A549 (cell line): ENCODE results near the gene ANKRD11. TPM values are rescaled to one million over a fixed set of nuclear protein-coding genes. Genes with fewer than 3 reads are reported as not detected.
A peak's percentile ranks its signal among the peaks of the same experiment; 100 is the strongest.

Source experiments
- ATAC-seq, 2 experiments: fragments of 200-7000 bp in 1 of 2; fragments of >200 bp in 1 of 2; cut with Nextera tagmentation in 1 of 2; cut with Tn5 transposase in 1 of 2; 3 replicates each; pipeline versions ENCODE4 v1.8.0 to v1.9.1; 2018 to 2020; ENCODE audit warnings: mild to moderate bottlenecking in 1 of 2, moderate library complexity in 1 of 2
- CTCF ChIA-PET: fragments of 300-600 bp; sonication (Branson Sonifier 250); formaldehyde crosslinking; extraction: SDS; loops from one replicate; lab custom pipeline; 2021; ENCODE audit warnings: antibody characterized with exemption, inconsistent platforms; lab: Yijun Ruan, JAX
- POLR2A ChIA-PET: fragments of 350-600 bp; formaldehyde crosslinking; extraction: SDS; loops from one replicate; lab custom pipeline; 2021; ENCODE audit warnings: antibody characterized with exemption, inconsistent platforms; lab: Yijun Ruan, JAX
- DNase-seq, 2 experiments: peaks; one replicate each; pipeline versions ENCODE4 v3.0.0 to v3.0.0-alpha.2; 2011 to 2016; ENCODE audit warnings: low read depth in 1 of 2, low spot score in 1 of 2
- FAIRE-seq: peaks from 2 replicates; lab custom pipeline; 2011; peaks lifted over from hg19 to GRCh38; lab: Jason Lieb, UNC
- H3K27ac ChIP-seq, 2 experiments: fragments of >200 bp; sonication (Bioruptor Twin); formaldehyde crosslinking; 3 replicates each; pipeline ENCODE4 v1.5.1; 2016 to 2017
- H3K4me1 ChIP-seq: fragments of >200 bp; sonication (Bioruptor Twin); formaldehyde crosslinking; 3 replicates; pipeline ENCODE4 v1.6.1; 2016
- H3K4me2 ChIP-seq: fragments of >200 bp; sonication (Bioruptor Twin); formaldehyde crosslinking; 3 replicates; pipeline ENCODE4 v1.6.1; 2016
- H3K4me3 ChIP-seq: fragments of >200 bp; sonication (Bioruptor Twin); formaldehyde crosslinking; 3 replicates; pipeline ENCODE4 v1.5.1; 2016
- H3K9me3 ChIP-seq: fragments of >200 bp; sonication (Bioruptor Twin); formaldehyde crosslinking; 3 replicates; pipeline ENCODE4 v1.6.1; 2016
- BCL3 ChIP-seq: fragments of >200 bp; sonication (Bioruptor Twin); formaldehyde crosslinking; IDR thresholded peaks from 3 replicates; pipeline ENCODE4 v1.6.1; 2016
- BHLHE40 ChIP-seq: IDR thresholded peaks from 2 replicates; pipeline ENCODE4 v1.6.1; 2012; ENCODE audit warnings: low read depth, low read length, inconsistent platforms
- CBX2 ChIP-seq: fragments of 200-600 bp; sonication (generic); IDR thresholded peaks from 2 replicates; pipeline ENCODE4 v1.6.1; 2016; ENCODE audit warnings: low read depth, mild to moderate bottlenecking, borderline replicate concordance
- CBX8 ChIP-seq: fragments of 200-600 bp; sonication (generic); IDR thresholded peaks from 2 replicates; pipeline ENCODE4 v1.6.1; 2016
- CHD2 ChIP-seq: fragments of 150-350 bp; IDR thresholded peaks from 2 replicates; pipeline ENCODE4 v1.6.1; 2014; ENCODE audit warnings: low read length; ENCODE audit not compliant: partially characterized antibody
- CHD4 ChIP-seq: fragments of 200-600 bp; sonication (generic); IDR thresholded peaks from 2 replicates; pipeline ENCODE4 v1.6.1; 2016; ENCODE audit warnings: antibody characterized with exemption, mild to moderate bottlenecking, borderline replicate concordance
- ELK1 ChIP-seq: fragments of 150-350 bp; IDR thresholded peaks from 2 replicates; pipeline ENCODE4 v1.6.1; 2014; ENCODE audit warnings: low read depth, mild to moderate bottlenecking, low read length
- EP300 ChIP-seq, 2 experiments: fragments of >200 bp; sonication (Bioruptor Twin); formaldehyde crosslinking; IDR thresholded peaks; 2 replicates in 1 of 2; 3 replicates in 1 of 2; pipeline ENCODE4 v1.6.1; 2016 to 2017
- ESRRA ChIP-seq: fragments of 150-350 bp; IDR thresholded peaks from 2 replicates; pipeline ENCODE4 v1.6.1; 2014; ENCODE audit warnings: mild to moderate bottlenecking, low read length, borderline replicate concordance
- HES2 ChIP-seq: fragments of >200 bp; sonication (Bioruptor Twin); formaldehyde crosslinking; IDR thresholded peaks from 2 replicates; pipeline ENCODE4 v1.6.1; 2016
- HEYL ChIP-seq: fragments of 250-450 bp; sonication (Bioruptor Pico); IDR thresholded peaks from 2 replicates; pipeline ENCODE4 v1.8.0; 2021; ENCODE audit warnings: mild to moderate bottlenecking, moderate library complexity
- HOXA7 ChIP-seq: fragments of 250-450 bp; sonication (Bioruptor Pico); IDR thresholded peaks from 2 replicates; pipeline ENCODE4 v1.5.0; 2020; ENCODE audit warnings: mild to moderate bottlenecking, moderate library complexity
- HOXB5 ChIP-seq: fragments of 250-450 bp; sonication (Bioruptor Pico); IDR thresholded peaks from 2 replicates; pipeline ENCODE4 v1.5.0; 2020; ENCODE audit warnings: mild to moderate bottlenecking, moderate library complexity
- KDM5A ChIP-seq: fragments of 200-600 bp; sonication (generic); IDR thresholded peaks from 2 replicates; pipeline ENCODE4 v1.6.1; 2016; ENCODE audit warnings: antibody characterized with exemption, mild to moderate bottlenecking
- MAX ChIP-seq: IDR thresholded peaks from 2 replicates; pipeline ENCODE4 v1.6.1; 2012
- NFE2L2 ChIP-seq: fragments of 150-350 bp; conservative IDR thresholded peaks from 2 replicates; pipeline ENCODE4 v1.6.1; 2014; ENCODE audit warnings: low read length
- NR3C1 ChIP-seq: fragments of >200 bp; sonication (Bioruptor Twin); formaldehyde crosslinking; IDR thresholded peaks from 3 replicates; pipeline ENCODE4 v1.6.1; 2017
- RAD21 ChIP-seq, 2 experiments: fragments of >200 bp in 1 of 2; sonication (Bioruptor Twin) in 1 of 2; formaldehyde crosslinking in 1 of 2; IDR thresholded peaks in 1 of 2; conservative IDR thresholded peaks in 1 of 2; 2 replicates in 1 of 2; 3 replicates in 1 of 2; pipeline ENCODE4 v1.6.1; 2012 to 2018; ENCODE audit warnings: inconsistent platforms in 1 of 2
- RCOR1 ChIP-seq: fragments of 150-350 bp; IDR thresholded peaks from 2 replicates; pipeline ENCODE4 v1.6.1; 2014; ENCODE audit warnings: antibody characterized with exemption, low read length, low read depth
- SMC3 ChIP-seq: fragments of >200 bp; sonication (Bioruptor Twin); formaldehyde crosslinking; IDR thresholded peaks from 3 replicates; pipeline ENCODE4 v1.6.1; 2018; ENCODE audit warnings: inconsistent platforms
- SREBF2 ChIP-seq: fragments of 450-650 bp; IDR thresholded peaks from 2 replicates; pipeline ENCODE4 v1.6.1; 2014; ENCODE audit warnings: mild to moderate bottlenecking, moderate library complexity
- ZFP36 ChIP-seq: fragments of 450-650 bp; IDR thresholded peaks from 2 replicates; pipeline ENCODE4 v1.6.1; 2014; ENCODE audit warnings: borderline replicate concordance; ENCODE audit not compliant: partially characterized antibody
- ZNF302 ChIP-seq: fragments of 250-450 bp; sonication (Bioruptor Pico); IDR thresholded peaks from 2 replicates; pipeline ENCODE4 v1.9.0; 2021; ENCODE audit warnings: inconsistent platforms, mild to moderate bottlenecking, moderate library complexity
- WGBS: methylation state at CpG from one replicate; pipeline ENCODE4 v1.1.6; 2017; ENCODE audit errors: missing lambda C conversion rate; 5-methylcytosine and 5-hydroxymethylcytosine counted together
- polyA plus RNA-seq, 4 experiments: library from polyadenylated mRNA; depleted of rRNA in 3 of 4; stranded (reverse); fragments of >200 nt; fragmentation: RNase III in 1 of 4; extraction: RNeasy Plus Mini Kit Qiagen cat#74134 plus additional on column Dnase treatment in 1 of 4; gene quantifications; 2 replicates in 3 of 4; 3 replicates in 1 of 4; pipeline ENCODE4 v1.2.3, GENCODE V29; 2011 to 2017

Gene ANKRD11
- polyA plus RNA-seq, 2 of the 4 experiments (the other 2 are of a cell fraction): 53.6 to 54.9 TPM

DNA sequence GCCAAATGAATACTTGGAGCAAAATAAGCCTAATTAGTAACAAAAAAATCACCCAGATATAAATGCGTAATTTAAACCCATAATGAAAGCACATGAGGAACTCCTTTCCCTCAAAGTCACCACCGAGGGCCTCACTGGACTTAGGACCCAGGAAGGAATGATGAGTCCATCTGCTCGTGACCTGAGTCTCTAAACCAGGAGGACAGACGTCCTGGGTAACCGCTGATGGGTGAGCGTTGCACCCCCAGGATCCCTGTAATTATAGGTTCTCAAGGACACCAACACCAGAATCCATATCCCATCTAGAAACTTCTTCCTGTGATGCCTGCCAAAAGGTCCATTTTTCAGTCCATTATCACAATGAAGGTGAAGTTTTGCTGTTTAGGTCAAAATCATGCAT is 151.5 kb downstream of the ANKRD11 start:
- Histone ChIP-seq H3K9me3 (no peaks in the 10 kb centered on the region), H3K4me2 (peak overlapping the region; percentile 4; the same call in 2 of the 3 replicates), H3K4me1 (peaks cover 35% of the 10 kb centered on the region), H3K4me3 (no peak overlapping the region), H3K27ac (peak overlapping the region in 1 of 2 experiments; percentile 11; a peak in 1 of 6 replicates)
- POLR2A ChIA-PET: interaction anchor here (0.6 kb wide), 1 partner anchor 15 kb away, joined by 3 read pairs; no protein-coding TSS in a partner anchor
- 71% methylated on average over 6 of the region's 6 CpGs for WGBS
- DNase-seq (no peak), FAIRE-seq (no peak), ATAC-seq (no peak)
- TF ChIP-seq ESRRA (no peak), RCOR1 (no peak), HOXB5 (CRISPR knock-in tag) (no peak), ZFP36 (no peak), ELK1 (no peak), EP300 (IDR thresholded peaks at IDR 0.05) (no peak), NR3C1 (no peak), CBX8 (no peak), NFE2L2 (no peak), CHD2 (no peak), CBX2 (no peak), KDM5A (no peak), BCL3 (no peak)
- TF ChIP-seq, all 56 proteins: peak for 0
- CTCF ChIA-PET: interaction anchor here (0.5 to 1.0 kb wide), 3 partner anchors 13 to 50 kb away, joined by 3 read pairs; no protein-coding TSS in a partner anchor

DNA sequence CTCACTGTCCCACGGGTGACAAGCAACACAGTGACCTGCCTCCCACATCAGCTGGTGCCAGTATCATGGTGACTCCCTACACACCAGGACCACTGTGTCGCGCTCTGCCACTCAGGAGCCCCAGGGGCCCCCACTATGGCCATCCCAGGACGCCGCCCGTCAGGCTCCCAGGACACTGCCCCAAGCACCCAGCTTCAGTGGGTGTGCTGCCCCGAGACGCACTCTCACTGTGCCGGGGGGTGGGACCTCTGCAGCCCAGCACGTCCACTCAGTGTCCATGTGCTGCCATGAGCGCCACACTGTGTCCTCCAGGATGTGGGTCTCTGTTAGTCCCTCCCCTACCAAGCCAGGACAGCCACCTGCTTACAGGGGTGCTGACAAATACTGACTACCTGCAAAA is 152.4 kb downstream of the ANKRD11 start:
- CTCF ChIA-PET: no interaction called here
- Histone ChIP-seq H3K4me2 (no peak overlapping the region), H3K4me1 (peaks cover 36% of the 10 kb centered on the region), H3K9me3 (no peaks in the 10 kb centered on the region), H3K4me3 (no peak overlapping the region), H3K27ac (no peak overlapping the region)
- DNase-seq: no peak
- WGBS: 100% methylated on average over 3 of the region's 11 CpGs
- POLR2A ChIA-PET: no interaction called here
- no peak for FAIRE-seq
- ATAC-seq: no peak
- TF ChIP-seq RAD21 (conservative IDR thresholded peaks at IDR 0.05 in 1 of 2, IDR thresholded peaks at IDR 0.05 in 1 of 2): no peak
- TF ChIP-seq CHD4: no peak
- no peak for TF ChIP-seq SREBF2
- TF ChIP-seq MAX: no peak
- TF ChIP-seq SMC3: no peak
- TF ChIP-seq CBX8: no peak
- TF ChIP-seq ELK1: no peak

DNA sequence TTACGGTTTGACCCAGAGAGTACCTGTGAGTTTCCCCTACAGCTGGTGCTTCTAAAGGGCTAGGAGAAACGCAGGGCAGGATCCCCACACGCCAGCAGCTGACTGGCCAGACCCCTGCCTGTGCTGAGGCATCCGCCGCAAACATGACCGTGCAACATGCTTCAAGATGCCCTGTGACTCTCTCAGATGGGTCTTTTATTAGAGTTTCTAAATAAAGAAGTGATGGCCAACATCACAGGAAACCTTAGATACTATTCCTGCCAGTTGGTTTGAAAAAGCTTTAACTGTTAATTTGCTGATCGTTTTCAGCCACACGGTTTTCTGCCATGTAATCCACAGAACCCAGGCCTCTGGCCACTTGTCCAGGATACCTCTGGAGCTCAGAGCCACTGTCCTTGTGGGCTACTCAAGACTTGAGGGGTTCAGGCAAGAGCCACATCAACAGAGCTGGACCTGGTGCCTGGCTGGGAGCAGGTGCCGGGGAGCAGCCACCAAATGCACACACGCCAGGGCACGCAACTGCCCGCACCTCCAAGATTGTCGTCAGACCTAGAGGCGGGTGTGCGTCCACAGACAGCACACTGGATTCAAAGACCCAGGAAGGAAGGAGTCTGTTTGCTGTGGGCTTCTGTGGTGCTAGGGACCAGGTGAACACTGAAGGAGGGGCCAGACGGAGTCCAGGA is 154.4 kb downstream of the ANKRD11 start:
- WGBS: 88% methylated on average over 16 of the region's 16 CpGs
- Histone ChIP-seq H3K4me2 (no peak overlapping the region), H3K4me3 (no peak overlapping the region), H3K27ac (no peak overlapping the region; a peak in 1 of 6 replicates), H3K4me1 (peaks cover 56% of the 10 kb centered on the region), H3K9me3 (no peaks in the 10 kb centered on the region)
- TF ChIP-seq ZFP36 (no peak), ZNF302 (CRISPR knock-in tag) (no peak), BHLHE40 (no peak), HES2 (no peak), HOXA7 (CRISPR knock-in tag) (no peak), CBX2 (no peak), RAD21 (conservative IDR thresholded peaks at IDR 0.05 in 1 of 2, IDR thresholded peaks at IDR 0.05 in 1 of 2) (no peak), HEYL (no peak)
- ChIA-PET CTCF (interaction anchor here (0.9 to 2.7 kb wide), 6 partner anchors 13 to 221 kb away, joined by 3 to 12 read pairs (median 4); no protein-coding TSS in a partner anchor), POLR2A (no interaction called here)
- FAIRE-seq (no peak), DNase-seq (no peak), ATAC-seq (no peak)
